GM12878 (cell line): ENCODE results near the gene TBC1D8B. TPM values are rescaled to one million over a fixed set of nuclear protein-coding genes. Genes with fewer than 3 reads are reported as not detected.

ENCODE experiments used
- ATAC-seq: fragments of 200-7000 bp; cut with Tn5 transposase; 3 replicates; pipeline ENCODE4 v1.9.1; 2020; ENCODE audit warnings: mild to moderate bottlenecking, moderate library complexity
- BruUV-seq: library from RNA; stranded (reverse); fragments of 400-500 nt; replicated peaks from 2 replicates; lab custom pipeline; 2021; lab: Mats Ljungman, UMichigan
- CTCF ChIA-PET: fragments of 300-600 bp; sonication (Branson Sonifier 250); formaldehyde crosslinking; extraction: SDS; loops from one replicate; lab custom pipeline; 2021; ENCODE audit warnings: inconsistent platforms; lab: Yijun Ruan, JAX
- POLR2A ChIA-PET: fragments of 350-600 bp; formaldehyde crosslinking; extraction: SDS; loops from one replicate; lab custom pipeline; 2021; ENCODE audit warnings: inconsistent platforms; lab: Charles Lee
- RAD21 ChIA-PET: fragments of 300-600 bp; sonication (Branson Sonifier 250); formaldehyde crosslinking; loops from one replicate; lab custom pipeline; 2023; ENCODE audit warnings: antibody characterized with exemption; ENCODE audit not compliant: unreplicated experiment; lab: Charles Lee
- SMC1A ChIA-PET: fragments of 300-600 bp; sonication (Branson Sonifier 250); formaldehyde crosslinking; loops from one replicate; lab custom pipeline; 2023; ENCODE audit not compliant: unreplicated experiment, uncharacterized antibody; lab: Charles Lee
- DNase-seq: peaks from one replicate; pipeline ENCODE4 v3.0.0-alpha.2; 2011; ENCODE audit warnings: low read depth, low spot score
- FAIRE-seq: peaks from 3 replicates; lab custom pipeline; 2011; peaks lifted over from hg19 to GRCh38; lab: Jason Lieb, UNC
- H2AFZ ChIP-seq: 2 replicates; pipeline ENCODE4 v1.6.0; 2011; ENCODE audit warnings: low read depth, low read length, control low read depth; ENCODE audit not compliant: control insufficient read depth
- H3K27ac ChIP-seq: 2 replicates; pipeline ENCODE4 v1.5.1; 2011; ENCODE audit warnings: control low read depth; ENCODE audit not compliant: control insufficient read depth, insufficient read depth
- H3K27me3 ChIP-seq, 2 experiments: replicated peaks in 1 of 2; 2 replicates each; pipeline versions ENCODE4 v1.6.0 to v1.6.1; 2011; ENCODE audit warnings: low read length in 1 of 2; ENCODE audit not compliant: control insufficient read depth in 2 of 2, insufficient read depth in 2 of 2
- H3K36me3 ChIP-seq, 2 experiments: 2 replicates each; pipeline ENCODE4 v1.5.1; 2011; ENCODE audit warnings: low read length in 1 of 2; ENCODE audit not compliant: control insufficient read depth in 2 of 2, insufficient read depth in 2 of 2
- H3K4me1 ChIP-seq: 2 replicates; pipeline ENCODE4 v1.6.1; 2011; ENCODE audit warnings: mild to moderate bottlenecking, low read length, moderate library complexity, mixed read lengths; ENCODE audit not compliant: control insufficient read depth, insufficient read depth
- H3K4me2 ChIP-seq: 2 replicates; pipeline ENCODE4 v1.6.0; 2011; ENCODE audit warnings: control low read depth; ENCODE audit not compliant: control insufficient read depth, insufficient read depth
- H3K4me3 ChIP-seq: fragments of 200-600 bp; sonication (generic); 2 replicates; pipeline ENCODE4 v1.5.1; 2016
- H3K79me2 ChIP-seq: 2 replicates; pipeline ENCODE4 v1.6.0; 2011; ENCODE audit warnings: low read length; ENCODE audit not compliant: control insufficient read depth, insufficient read depth
- H3K9ac ChIP-seq: 2 replicates; pipeline ENCODE4 v1.8.0; 2011; ENCODE audit warnings: low read length, control low read depth, mixed read lengths; ENCODE audit not compliant: control insufficient read depth, insufficient read depth
- H3K9me3 ChIP-seq: replicated peaks from 3 replicates; pipeline ENCODE4 v1.5.1; 2011; ENCODE audit warnings: mild to moderate bottlenecking, low read length; ENCODE audit not compliant: control insufficient read depth, insufficient read depth
- H4K20me1 ChIP-seq: 2 replicates; pipeline ENCODE4 v1.6.0; 2011; ENCODE audit not compliant: control insufficient read depth, insufficient read depth
- CBFB ChIP-seq: IDR thresholded peaks from 2 replicates; pipeline ENCODE4 v1.6.1; 2016; ENCODE audit warnings: antibody characterized with exemption, low read depth
- RBBP5 ChIP-seq: fragments of 200-600 bp; sonication (generic); conservative IDR thresholded peaks from 2 replicates; pipeline ENCODE4 v1.6.1; 2016
- SMAD5 ChIP-seq: IDR thresholded peaks from 2 replicates; pipeline ENCODE4 v1.6.1; 2016; ENCODE audit warnings: antibody characterized with exemption, low read depth
- SMC3 ChIP-seq: IDR thresholded peaks from 2 replicates; pipeline ENCODE4 v1.6.1; 2011; ENCODE audit warnings: low read length, improper control_type of control experiment, borderline replicate concordance
- SP1 ChIP-seq: IDR thresholded peaks from one replicate; pipeline ENCODE4 v1.6.1; 2011; ENCODE audit warnings: low read depth, low read length
- SPI1 ChIP-seq: IDR thresholded peaks from 2 replicates; pipeline ENCODE4 v1.6.1; 2011; ENCODE audit warnings: low read depth, mild to moderate bottlenecking, low read length, moderate library complexity, borderline replicate concordance; ENCODE audit not compliant: insufficient read depth
- WGBS: methylation state at CpG from one replicate; pipeline ENCODE4 v1.1.6; 2016; ENCODE audit warnings: low lambda C conversion rate; ENCODE audit not compliant: insufficient replicate concordance, insufficient coverage; ENCODE audit errors: missing lambda C conversion rate; 5-methylcytosine and 5-hydroxymethylcytosine counted together
- in situ Hi-C: fragments of 300-500 bp; cut with MboI; formaldehyde crosslinking; loops from 9 replicates; pipeline ENCODE4 v1.14.3; 2018; ENCODE audit warnings: mixed read lengths
- intact Hi-C: fragments of 100-400 bp; cut with micrococcal nuclease; formaldehyde crosslinking; loops from one replicate; pipeline ENCODE4 v1.14.2; 2022; ENCODE audit not compliant: unreplicated experiment
- polyA plus RNA-seq, 11 experiments: library from polyadenylated mRNA; depleted of rRNA in 4 of 11; unstranded in 6 of 11; stranded (reverse) in 5 of 11; fragments of >200 nt; fragmentation: Nextera tagmentation in 4 of 11; fragmentation: Illumina TruSeq in 1 of 11; extraction: Ambion mirVana in 4 of 11; extraction: Trizol in 1 of 11; gene quantifications; 1 replicate in 1 of 11; 2 replicates in 10 of 11; pipeline versions ENCODE4 v1.2.1 to v1.2.3, GENCODE V29; 2011 to 2016; ENCODE audit warnings: inconsistent platforms in 2 of 11, missing spikeins in 2 of 11, low read depth in 1 of 11
- total RNA-seq, 4 experiments: library from RNA; depleted of rRNA in 3 of 4; stranded (reverse); fragments of >200 nt in 3 of 4; fragmentation: Illumina TruSeq in 1 of 4; extraction: Trizol in 1 of 4; gene quantifications; 2 replicates each; pipeline versions ENCODE4 v1.2.1 to v1.2.3, GENCODE V29; 2013 to 2021
- TF ChIP-seq, protein P1 (sequence below): fragments of 450-650 bp; IDR thresholded peaks from 2 replicates; pipeline ENCODE4 v1.6.1; 2017; ENCODE audit warnings: mild to moderate bottlenecking
- TF ChIP-seq, protein P2 (sequence below): IDR thresholded peaks from 2 replicates; pipeline ENCODE4 v1.6.1; 2012; ENCODE audit warnings: mild to moderate bottlenecking, low read depth, low read length
- TF ChIP-seq, protein P3 (sequence below): fragments of 450-650 bp; formaldehyde crosslinking; IDR thresholded peaks from 2 replicates; pipeline ENCODE4 v1.4.0; 2022; ENCODE audit warnings: mild to moderate bottlenecking, moderate library complexity
- TF ChIP-seq, protein P4 (sequence below): IDR thresholded peaks from 2 replicates; pipeline ENCODE4 v1.6.1; 2012; ENCODE audit warnings: low read depth, low read length, improper control_type of control experiment

Gene TBC1D8B
- total and polyA plus RNA-seq, 10 of the 15 experiments (the other 5 are each of a cell fraction or from before 2014, with no cell fraction given): 0.95 to 2.6 (median 1.6) TPM

DNA sequence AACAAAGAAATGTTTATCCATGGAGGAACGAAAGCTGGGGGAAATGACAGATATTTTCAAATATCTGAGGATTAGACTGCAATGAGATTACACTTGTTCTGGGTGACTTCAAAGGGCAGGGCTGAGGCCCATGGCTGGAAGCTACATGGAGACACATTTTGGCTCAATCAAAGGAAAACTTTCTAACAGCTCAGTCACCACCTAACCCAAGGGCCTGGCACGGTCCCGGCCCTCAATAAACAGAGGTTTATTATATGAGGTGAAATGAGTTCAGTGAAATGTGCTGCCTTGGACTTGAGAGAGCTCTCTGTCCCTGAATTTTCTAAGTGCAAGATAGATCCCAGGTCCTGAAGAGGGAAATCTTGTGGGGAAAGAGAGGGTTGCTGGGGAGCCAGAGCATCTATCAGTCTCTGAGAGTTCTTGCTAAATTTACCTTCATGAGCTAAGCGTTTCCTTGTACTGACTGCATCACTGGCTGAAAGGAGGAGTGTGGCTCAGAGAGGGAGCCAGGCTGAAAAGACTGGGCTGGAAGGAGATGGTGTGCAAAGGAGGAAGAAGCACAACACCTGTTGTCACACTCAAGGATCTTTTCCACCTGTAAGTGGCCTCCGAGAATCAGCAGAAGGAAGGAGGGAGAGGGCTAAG lies 102.7 kb downstream of the TBC1D8B start:
- POLR2A ChIA-PET: no interaction called here
- CTCF ChIA-PET: interaction anchor here (1.2 kb wide), 1 partner anchor 10 kb away, joined by 3 read pairs; no protein-coding TSS in a partner anchor
- TF ChIP-seq SMC3: no peak
- TF ChIP-seq SMAD5: no peak
- TF ChIP-seq, protein P1, sequence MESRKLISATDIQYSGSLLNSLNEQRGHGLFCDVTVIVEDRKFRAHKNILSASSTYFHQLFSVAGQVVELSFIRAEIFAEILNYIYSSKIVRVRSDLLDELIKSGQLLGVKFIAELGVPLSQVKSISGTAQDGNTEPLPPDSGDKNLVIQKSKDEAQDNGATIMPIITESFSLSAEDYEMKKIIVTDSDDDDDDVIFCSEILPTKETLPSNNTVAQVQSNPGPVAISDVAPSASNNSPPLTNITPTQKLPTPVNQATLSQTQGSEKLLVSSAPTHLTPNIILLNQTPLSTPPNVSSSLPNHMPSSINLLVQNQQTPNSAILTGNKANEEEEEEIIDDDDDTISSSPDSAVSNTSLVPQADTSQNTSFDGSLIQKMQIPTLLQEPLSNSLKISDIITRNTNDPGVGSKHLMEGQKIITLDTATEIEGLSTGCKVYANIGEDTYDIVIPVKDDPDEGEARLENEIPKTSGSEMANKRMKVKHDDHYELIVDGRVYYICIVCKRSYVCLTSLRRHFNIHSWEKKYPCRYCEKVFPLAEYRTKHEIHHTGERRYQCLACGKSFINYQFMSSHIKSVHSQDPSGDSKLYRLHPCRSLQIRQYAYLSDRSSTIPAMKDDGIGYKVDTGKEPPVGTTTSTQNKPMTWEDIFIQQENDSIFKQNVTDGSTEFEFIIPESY: no peak
- TF ChIP-seq, protein P2, sequence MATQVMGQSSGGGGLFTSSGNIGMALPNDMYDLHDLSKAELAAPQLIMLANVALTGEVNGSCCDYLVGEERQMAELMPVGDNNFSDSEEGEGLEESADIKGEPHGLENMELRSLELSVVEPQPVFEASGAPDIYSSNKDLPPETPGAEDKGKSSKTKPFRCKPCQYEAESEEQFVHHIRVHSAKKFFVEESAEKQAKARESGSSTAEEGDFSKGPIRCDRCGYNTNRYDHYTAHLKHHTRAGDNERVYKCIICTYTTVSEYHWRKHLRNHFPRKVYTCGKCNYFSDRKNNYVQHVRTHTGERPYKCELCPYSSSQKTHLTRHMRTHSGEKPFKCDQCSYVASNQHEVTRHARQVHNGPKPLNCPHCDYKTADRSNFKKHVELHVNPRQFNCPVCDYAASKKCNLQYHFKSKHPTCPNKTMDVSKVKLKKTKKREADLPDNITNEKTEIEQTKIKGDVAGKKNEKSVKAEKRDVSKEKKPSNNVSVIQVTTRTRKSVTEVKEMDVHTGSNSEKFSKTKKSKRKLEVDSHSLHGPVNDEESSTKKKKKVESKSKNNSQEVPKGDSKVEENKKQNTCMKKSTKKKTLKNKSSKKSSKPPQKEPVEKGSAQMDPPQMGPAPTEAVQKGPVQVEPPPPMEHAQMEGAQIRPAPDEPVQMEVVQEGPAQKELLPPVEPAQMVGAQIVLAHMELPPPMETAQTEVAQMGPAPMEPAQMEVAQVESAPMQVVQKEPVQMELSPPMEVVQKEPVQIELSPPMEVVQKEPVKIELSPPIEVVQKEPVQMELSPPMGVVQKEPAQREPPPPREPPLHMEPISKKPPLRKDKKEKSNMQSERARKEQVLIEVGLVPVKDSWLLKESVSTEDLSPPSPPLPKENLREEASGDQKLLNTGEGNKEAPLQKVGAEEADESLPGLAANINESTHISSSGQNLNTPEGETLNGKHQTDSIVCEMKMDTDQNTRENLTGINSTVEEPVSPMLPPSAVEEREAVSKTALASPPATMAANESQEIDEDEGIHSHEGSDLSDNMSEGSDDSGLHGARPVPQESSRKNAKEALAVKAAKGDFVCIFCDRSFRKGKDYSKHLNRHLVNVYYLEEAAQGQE: no peak
- no peak for TF ChIP-seq SPI1
- TF ChIP-seq, protein P3, sequence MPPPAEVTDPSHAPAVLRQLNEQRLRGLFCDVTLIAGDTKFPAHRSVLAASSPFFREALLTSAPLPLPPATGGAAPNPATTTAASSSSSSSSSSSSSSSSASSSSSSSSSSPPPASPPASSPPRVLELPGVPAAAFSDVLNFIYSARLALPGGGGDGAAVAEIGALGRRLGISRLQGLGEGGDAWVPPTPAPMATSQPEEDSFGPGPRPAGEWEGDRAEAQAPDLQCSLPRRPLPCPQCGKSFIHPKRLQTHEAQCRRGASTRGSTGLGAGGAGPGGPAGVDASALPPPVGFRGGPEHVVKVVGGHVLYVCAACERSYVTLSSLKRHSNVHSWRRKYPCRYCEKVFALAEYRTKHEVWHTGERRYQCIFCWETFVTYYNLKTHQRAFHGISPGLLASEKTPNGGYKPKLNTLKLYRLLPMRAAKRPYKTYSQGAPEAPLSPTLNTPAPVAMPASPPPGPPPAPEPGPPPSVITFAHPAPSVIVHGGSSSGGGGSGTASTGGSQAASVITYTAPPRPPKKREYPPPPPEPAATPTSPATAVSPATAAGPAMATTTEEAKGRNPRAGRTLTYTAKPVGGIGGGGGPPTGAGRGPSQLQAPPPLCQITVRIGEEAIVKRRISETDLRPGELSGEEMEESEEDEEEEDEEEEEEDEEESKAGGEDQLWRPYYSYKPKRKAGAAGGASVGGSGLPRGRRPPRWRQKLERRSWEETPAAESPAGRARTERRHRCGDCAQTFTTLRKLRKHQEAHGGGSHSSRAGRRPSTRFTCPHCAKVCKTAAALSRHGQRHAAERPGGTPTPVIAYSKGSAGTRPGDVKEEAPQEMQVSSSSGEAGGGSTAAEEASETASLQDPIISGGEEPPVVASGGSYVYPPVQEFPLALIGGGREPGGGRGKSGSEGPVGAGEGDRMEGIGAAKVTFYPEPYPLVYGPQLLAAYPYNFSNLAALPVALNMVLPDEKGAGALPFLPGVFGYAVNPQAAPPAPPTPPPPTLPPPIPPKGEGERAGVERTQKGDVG (CRISPR knock-in tag): no peak
- TF ChIP-seq CBFB: no peak
- no peak for TF ChIP-seq RBBP5
- TF ChIP-seq SP1: no peak
- TF ChIP-seq, protein P4, sequence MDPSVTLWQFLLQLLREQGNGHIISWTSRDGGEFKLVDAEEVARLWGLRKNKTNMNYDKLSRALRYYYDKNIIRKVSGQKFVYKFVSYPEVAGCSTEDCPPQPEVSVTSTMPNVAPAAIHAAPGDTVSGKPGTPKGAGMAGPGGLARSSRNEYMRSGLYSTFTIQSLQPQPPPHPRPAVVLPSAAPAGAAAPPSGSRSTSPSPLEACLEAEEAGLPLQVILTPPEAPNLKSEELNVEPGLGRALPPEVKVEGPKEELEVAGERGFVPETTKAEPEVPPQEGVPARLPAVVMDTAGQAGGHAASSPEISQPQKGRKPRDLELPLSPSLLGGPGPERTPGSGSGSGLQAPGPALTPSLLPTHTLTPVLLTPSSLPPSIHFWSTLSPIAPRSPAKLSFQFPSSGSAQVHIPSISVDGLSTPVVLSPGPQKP: no peak

More for the DNA sequence above, 102.7 kb downstream of the TBC1D8B start:
- Histone ChIP-seq H2AFZ (no peak overlapping the region), H3K4me2 (no peak overlapping the region), H3K27me3 (no peaks in the 10 kb centered on the region), H3K27ac (no peak overlapping the region), H3K9ac (no peak overlapping the region), H3K4me1 (no peaks in the 10 kb centered on the region), H3K9me3 (no peaks in the 10 kb centered on the region), H3K36me3 (no peaks in the 10 kb centered on the region), H3K79me2 (no peaks in the 10 kb centered on the region), H4K20me1 (no peaks in the 10 kb centered on the region), H3K4me3 (no peak overlapping the region)
- in situ Hi-C loops (no loop called here), intact Hi-C loops (no loop called here)
- ChIA-PET RAD21 (no interaction called here), SMC1A (no interaction called here)
- 32% methylated on average over 5 of the region's 5 CpGs for WGBS
- no TSS peak for BruUV-seq
- FAIRE-seq: no peak
- DNase-seq: no peak
- ATAC-seq: no peak
